Smooth muscle cell (in vitro differentiated cells): ENCODE data around the gene TAAR1. TPM values are rescaled to one million over a fixed set of nuclear protein-coding genes. Genes with fewer than 3 reads are reported as not detected.
"Not testable (repeated sequence)": the region's sequence is repeated elsewhere in the genome, so short reads cannot be mapped to it uniquely, and the experiment has no call there.

Experiments
- DNase-seq: peaks from one replicate; lab custom pipeline; 2025; ENCODE audit not compliant: unreplicated experiment; lab: John Stamatoyannopoulos, UW
- H2AFZ ChIP-seq: fragments of 200-600 bp; sonication (generic); 2 replicates; pipeline ENCODE4 v1.6.0; 2016; ENCODE audit warnings: antibody characterized with exemption, low read depth, mild to moderate bottlenecking
- H3F3A ChIP-seq: fragments of 200-600 bp; sonication (generic); 2 replicates; pipeline ENCODE4 v1.6.0; 2017; ENCODE audit warnings: antibody characterized with exemption, low read depth
- H3K27ac ChIP-seq: fragments of 200-600 bp; sonication (generic); 2 replicates; pipeline ENCODE4 v1.5.1; 2016; ENCODE audit warnings: low read depth, mild to moderate bottlenecking
- H3K27me3 ChIP-seq: fragments of 200-600 bp; sonication (generic); 2 replicates; pipeline ENCODE4 v1.6.1; 2016; ENCODE audit warnings: low read depth, mild to moderate bottlenecking
- H3K36me3 ChIP-seq: fragments of 200-600 bp; sonication (generic); 2 replicates; pipeline ENCODE4 v1.5.1; 2016; ENCODE audit warnings: low read depth
- H3K4me1 ChIP-seq: fragments of 200-600 bp; sonication (generic); 2 replicates; pipeline ENCODE4 v1.5.1; 2016; ENCODE audit warnings: low read depth
- H3K4me2 ChIP-seq: fragments of 200-600 bp; sonication (generic); 2 replicates; pipeline ENCODE4 v1.6.0; 2016; ENCODE audit warnings: mild to moderate bottlenecking
- H3K4me3 ChIP-seq: fragments of 200-600 bp; sonication (generic); 2 replicates; pipeline ENCODE4 v1.5.1; 2016; ENCODE audit warnings: mild to moderate bottlenecking
- H3K79me2 ChIP-seq: fragments of 200-600 bp; sonication (generic); 2 replicates; pipeline ENCODE4 v1.6.0; 2016; ENCODE audit warnings: low read depth, mild to moderate bottlenecking
- H3K9ac ChIP-seq: fragments of 200-600 bp; sonication (generic); 2 replicates; pipeline ENCODE4 v1.6.0; 2016; ENCODE audit warnings: low read depth
- H3K9me3 ChIP-seq: fragments of 200-600 bp; sonication (generic); replicated peaks from 2 replicates; pipeline ENCODE4 v1.5.1; 2016; ENCODE audit warnings: low read depth
- H4K20me1 ChIP-seq: fragments of 200-600 bp; sonication (generic); 2 replicates; pipeline ENCODE4 v1.6.0; 2016; ENCODE audit warnings: low read depth
- WGBS: methylation state at CpG from one replicate; pipeline ENCODE4 v1.1.7; 2016; ENCODE audit warnings: low lambda C conversion rate; 5-methylcytosine and 5-hydroxymethylcytosine counted together
- polyA plus RNA-seq: library from polyadenylated mRNA; unstranded; fragments of >200 nt; fragmentation: Nextera tagmentation; extraction: Ambion mirVana; gene quantifications from 2 replicates; pipeline ENCODE4 v1.2.1, GENCODE V29; 2016
- total RNA-seq: library from RNA; depleted of rRNA; stranded (reverse); fragments of >200 nt; gene quantifications from 2 replicates; pipeline ENCODE4 v1.2.3, GENCODE V29; 2014
- TF ChIP-seq, protein P1 (sequence below): fragments of 200-600 bp; sonication (generic); IDR thresholded peaks from 2 replicates; pipeline ENCODE4 v1.5.1; 2017; ENCODE audit warnings: borderline replicate concordance, mild to moderate bottlenecking, antibody characterized with exemption; ENCODE audit not compliant: insufficient read depth, poor library complexity, severe bottlenecking

Gene TAAR1
- total RNA-seq (not detected in 2 replicates), polyA plus RNA-seq (not detected in 2 replicates)

DNA sequence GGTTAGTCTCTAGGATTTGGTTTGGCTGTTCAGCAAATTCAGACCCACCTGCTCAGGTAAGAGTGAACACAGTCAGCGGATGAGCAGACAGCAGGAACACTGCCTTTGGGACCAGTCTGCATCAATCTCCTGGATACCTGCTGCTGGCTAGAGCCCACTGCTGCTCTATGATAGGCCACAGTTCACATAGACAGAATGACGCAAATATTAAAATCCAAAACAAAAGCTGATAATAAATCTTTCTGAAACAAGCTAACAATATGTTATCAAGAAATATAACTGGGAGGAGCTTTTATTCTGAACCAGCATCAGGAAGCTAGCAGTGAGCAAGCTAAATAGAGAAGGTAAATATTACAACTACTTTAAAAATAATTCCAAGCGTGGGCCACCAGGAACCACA lies at the start of gene TAAR1:
Gene TAAR1 (minus strand): TSS at position 101 of the 400 bp plus-strand sequence. CDS start 13,179 bp downstream, outside the sequence.
- no peak for DNase-seq
- no peak within 1 kb of the TSS for H3K27ac ChIP-seq
- H3K4me2 ChIP-seq: no peak within 1 kb of the TSS
- TF ChIP-seq, protein P1, sequence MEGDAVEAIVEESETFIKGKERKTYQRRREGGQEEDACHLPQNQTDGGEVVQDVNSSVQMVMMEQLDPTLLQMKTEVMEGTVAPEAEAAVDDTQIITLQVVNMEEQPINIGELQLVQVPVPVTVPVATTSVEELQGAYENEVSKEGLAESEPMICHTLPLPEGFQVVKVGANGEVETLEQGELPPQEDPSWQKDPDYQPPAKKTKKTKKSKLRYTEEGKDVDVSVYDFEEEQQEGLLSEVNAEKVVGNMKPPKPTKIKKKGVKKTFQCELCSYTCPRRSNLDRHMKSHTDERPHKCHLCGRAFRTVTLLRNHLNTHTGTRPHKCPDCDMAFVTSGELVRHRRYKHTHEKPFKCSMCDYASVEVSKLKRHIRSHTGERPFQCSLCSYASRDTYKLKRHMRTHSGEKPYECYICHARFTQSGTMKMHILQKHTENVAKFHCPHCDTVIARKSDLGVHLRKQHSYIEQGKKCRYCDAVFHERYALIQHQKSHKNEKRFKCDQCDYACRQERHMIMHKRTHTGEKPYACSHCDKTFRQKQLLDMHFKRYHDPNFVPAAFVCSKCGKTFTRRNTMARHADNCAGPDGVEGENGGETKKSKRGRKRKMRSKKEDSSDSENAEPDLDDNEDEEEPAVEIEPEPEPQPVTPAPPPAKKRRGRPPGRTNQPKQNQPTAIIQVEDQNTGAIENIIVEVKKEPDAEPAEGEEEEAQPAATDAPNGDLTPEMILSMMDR: no peak
- no peak within 1 kb of the TSS for H3K4me3 ChIP-seq
- no peaks in the 10 kb centered on the region for H3K4me1 ChIP-seq
- no peaks in the 10 kb centered on the region for H3F3A ChIP-seq
- H3K9ac ChIP-seq: no peak within 1 kb of the TSS
- no peaks in the 10 kb centered on the region for H3K36me3 ChIP-seq
- WGBS: 95% methylated on average over 3 of the region's 3 CpGs
- H2AFZ ChIP-seq: no peak within 1 kb of the TSS
- no peaks in the 10 kb centered on the region for H3K79me2 ChIP-seq
- H4K20me1 ChIP-seq: no peaks in the 10 kb centered on the region
- no peaks in the 10 kb centered on the region for H3K9me3 ChIP-seq
- H3K27me3 ChIP-seq: no peaks in the 10 kb centered on the region

- Histone ChIP-seq H3K27me3 (no peaks in the 10 kb centered on the region), H3K4me1 (no peaks in the 10 kb centered on the region), H3K4me3 (no peak overlapping the region), H3K27ac (no peak overlapping the region), H3K36me3 (no peaks in the 10 kb centered on the region), H3K9me3 (no peaks in the 10 kb centered on the region), H3K4me2 (no peak overlapping the region), H3F3A (no peaks in the 10 kb centered on the region), H3K9ac (no peak overlapping the region), H3K79me2 (no peaks in the 10 kb centered on the region), H2AFZ (no peak overlapping the region), H4K20me1 (no peaks in the 10 kb centered on the region)
- DNase-seq: no peak
- TF ChIP-seq, protein P1: no peak
- 95% methylated on average over 3 of the region's 3 CpGs for WGBS
Observed at GRCh38 chr6:132708771-132709170, 49.8 kb upstream of the TAAR1 start.

DNA sequence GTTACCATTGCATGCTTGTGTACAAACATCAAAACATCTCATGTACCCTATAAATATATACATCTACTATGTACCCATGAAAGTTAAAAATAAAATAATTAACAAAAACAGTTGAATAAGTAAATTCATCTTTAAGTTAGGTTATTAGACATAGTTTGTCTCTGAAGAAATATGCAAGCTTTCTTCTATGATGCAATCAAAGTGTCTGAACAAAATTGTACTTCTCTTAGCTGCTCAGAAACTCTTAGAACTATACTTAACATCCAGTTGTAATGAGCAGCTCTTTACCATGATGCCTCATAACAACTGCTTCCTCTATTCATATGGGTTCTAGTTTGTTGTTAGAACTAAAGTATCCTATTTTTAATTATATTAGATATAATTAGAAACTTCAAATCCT lies 49.0 kb upstream of the TAAR1 start:
- Histone ChIP-seq H3K9me3 (no peaks in the 10 kb centered on the region), H3K4me2 (no peak overlapping the region), H2AFZ (no peak overlapping the region), H3F3A (no peaks in the 10 kb centered on the region), H4K20me1 (no peaks in the 10 kb centered on the region), H3K79me2 (no peaks in the 10 kb centered on the region), H3K4me1 (no peaks in the 10 kb centered on the region), H3K27ac (no peak overlapping the region), H3K9ac (no peak overlapping the region), H3K36me3 (no peaks in the 10 kb centered on the region), H3K4me3 (no peak overlapping the region), H3K27me3 (no peaks in the 10 kb centered on the region)
- TF ChIP-seq, protein P1: no peak
- no peak for DNase-seq

GRCh38 chr6:132706756-132707155 lies 47.8 kb upstream of the TAAR1 start:
- H4K20me1 ChIP-seq, DNase-seq, H3K27me3 ChIP-seq, H3K79me2 ChIP-seq, H2AFZ ChIP-seq, H3F3A ChIP-seq, H3K4me3 ChIP-seq, H3K9ac ChIP-seq, H3K27ac ChIP-seq, H3K4me1 ChIP-seq, H3K36me3 ChIP-seq, H3K4me2 ChIP-seq, H3K9me3 ChIP-seq: not testable (repeated sequence)
- WGBS: 93% methylated on average over 4 of the region's 4 CpGs
